GM12878 (cell line): Measurements from ENCODE around the gene MAP3K10. TPM values are rescaled to one million over a fixed set of nuclear protein-coding genes. Genes with fewer than 3 reads are reported as not detected.

Experiments used
- ATAC-seq: fragments of 200-7000 bp; cut with Tn5 transposase; 3 replicates; pipeline ENCODE4 v1.9.1; 2020; ENCODE audit warnings: mild to moderate bottlenecking, moderate library complexity
- BruUV-seq: library from RNA; stranded (reverse); fragments of 400-500 nt; replicated peaks from 2 replicates; lab custom pipeline; 2021; lab: Mats Ljungman, UMichigan
- CTCF ChIA-PET: fragments of 300-600 bp; sonication (Branson Sonifier 250); formaldehyde crosslinking; extraction: SDS; loops from one replicate; lab custom pipeline; 2021; ENCODE audit warnings: inconsistent platforms; lab: Yijun Ruan, JAX
- POLR2A ChIA-PET: fragments of 350-600 bp; formaldehyde crosslinking; extraction: SDS; loops from one replicate; lab custom pipeline; 2021; ENCODE audit warnings: inconsistent platforms; lab: Charles Lee
- RAD21 ChIA-PET: fragments of 300-600 bp; sonication (Branson Sonifier 250); formaldehyde crosslinking; loops from one replicate; lab custom pipeline; 2023; ENCODE audit warnings: antibody characterized with exemption; ENCODE audit not compliant: unreplicated experiment; lab: Charles Lee
- SMC1A ChIA-PET: fragments of 300-600 bp; sonication (Branson Sonifier 250); formaldehyde crosslinking; loops from one replicate; lab custom pipeline; 2023; ENCODE audit not compliant: unreplicated experiment, uncharacterized antibody; lab: Charles Lee
- DNase-seq: peaks from one replicate; pipeline ENCODE4 v3.0.0-alpha.2; 2011; ENCODE audit warnings: low read depth, low spot score
- FAIRE-seq: peaks from 3 replicates; lab custom pipeline; 2011; peaks lifted over from hg19 to GRCh38; lab: Jason Lieb, UNC
- H2AFZ ChIP-seq: 2 replicates; pipeline ENCODE4 v1.6.0; 2011; ENCODE audit warnings: low read depth, low read length, control low read depth; ENCODE audit not compliant: control insufficient read depth
- H3K27ac ChIP-seq: 2 replicates; pipeline ENCODE4 v1.5.1; 2011; ENCODE audit warnings: control low read depth; ENCODE audit not compliant: control insufficient read depth, insufficient read depth
- H3K27me3 ChIP-seq, 2 experiments: replicated peaks in 1 of 2; 2 replicates each; pipeline versions ENCODE4 v1.6.0 to v1.6.1; 2011; ENCODE audit warnings: low read length in 1 of 2; ENCODE audit not compliant: control insufficient read depth in 2 of 2, insufficient read depth in 2 of 2
- H3K36me3 ChIP-seq, 2 experiments: 2 replicates each; pipeline ENCODE4 v1.5.1; 2011; ENCODE audit warnings: low read length in 1 of 2; ENCODE audit not compliant: control insufficient read depth in 2 of 2, insufficient read depth in 2 of 2
- H3K4me1 ChIP-seq: 2 replicates; pipeline ENCODE4 v1.6.1; 2011; ENCODE audit warnings: mild to moderate bottlenecking, low read length, moderate library complexity, mixed read lengths; ENCODE audit not compliant: control insufficient read depth, insufficient read depth
- H3K4me2 ChIP-seq: 2 replicates; pipeline ENCODE4 v1.6.0; 2011; ENCODE audit warnings: control low read depth; ENCODE audit not compliant: control insufficient read depth, insufficient read depth
- H3K4me3 ChIP-seq: fragments of 200-600 bp; sonication (generic); 2 replicates; pipeline ENCODE4 v1.5.1; 2016
- H3K79me2 ChIP-seq: 2 replicates; pipeline ENCODE4 v1.6.0; 2011; ENCODE audit warnings: low read length; ENCODE audit not compliant: control insufficient read depth, insufficient read depth
- H3K9ac ChIP-seq: 2 replicates; pipeline ENCODE4 v1.8.0; 2011; ENCODE audit warnings: low read length, control low read depth, mixed read lengths; ENCODE audit not compliant: control insufficient read depth, insufficient read depth
- H3K9me3 ChIP-seq: replicated peaks from 3 replicates; pipeline ENCODE4 v1.5.1; 2011; ENCODE audit warnings: mild to moderate bottlenecking, low read length; ENCODE audit not compliant: control insufficient read depth, insufficient read depth
- H4K20me1 ChIP-seq: 2 replicates; pipeline ENCODE4 v1.6.0; 2011; ENCODE audit not compliant: control insufficient read depth, insufficient read depth
- EP300 ChIP-seq, 2 experiments: fragments of 150-350 bp in 1 of 2; IDR thresholded peaks; 2 replicates each; pipeline ENCODE4 v1.6.1; 2011 to 2012; ENCODE audit warnings: low read depth in 2 of 2, low read length in 2 of 2, borderline replicate concordance in 1 of 2, improper control_type of control experiment in 1 of 2, inconsistent platforms in 1 of 2; ENCODE audit not compliant: control insufficient read depth in 1 of 2
- HDAC6 ChIP-seq: fragments of 200-600 bp; sonication (generic); IDR thresholded peaks from one replicate; pipeline ENCODE4 v1.8.0; 2017; ENCODE audit warnings: antibody characterized with exemption; ENCODE audit not compliant: unreplicated experiment
- KDM1A ChIP-seq: fragments of 200-600 bp; sonication (generic); IDR thresholded peaks from 2 replicates; pipeline ENCODE4 v1.6.1; 2016; ENCODE audit warnings: borderline replicate concordance
- MYB ChIP-seq: fragments of 150-350 bp; IDR thresholded peaks from 2 replicates; pipeline ENCODE4 v1.6.1; 2014; ENCODE audit warnings: mild to moderate bottlenecking, low read depth, low read length, borderline replicate concordance
- NFYB ChIP-seq: IDR thresholded peaks from 2 replicates; pipeline ENCODE4 v1.6.1; 2011; ENCODE audit warnings: low read depth, mild to moderate bottlenecking, low read length, improper control_type of control experiment, moderate library complexity; ENCODE audit not compliant: insufficient read depth
- RUNX3 ChIP-seq: IDR thresholded peaks from 2 replicates; pipeline ENCODE4 v1.6.1; 2012; ENCODE audit warnings: low read length, inconsistent platforms
- SMAD1 ChIP-seq: fragments of 450-650 bp; IDR thresholded peaks from 2 replicates; pipeline ENCODE4 v1.6.1; 2018; ENCODE audit warnings: mild to moderate bottlenecking, low read depth; ENCODE audit not compliant: partially characterized antibody
- SRF ChIP-seq, 2 experiments: IDR thresholded peaks; 2 replicates each; pipeline ENCODE4 v1.6.1; 2011; ENCODE audit warnings: low read depth in 2 of 2, low read length in 2 of 2, mild to moderate bottlenecking in 1 of 2, moderate library complexity in 1 of 2
- TAF1 ChIP-seq: IDR thresholded peaks from 2 replicates; pipeline ENCODE4 v1.6.1; 2011; ENCODE audit warnings: mild to moderate bottlenecking, low read depth, low read length, borderline replicate concordance
- YY1 ChIP-seq: IDR thresholded peaks from 2 replicates; pipeline ENCODE4 v1.6.1; 2011; ENCODE audit warnings: low read depth, mild to moderate bottlenecking, low read length
- WGBS: methylation state at CpG from one replicate; pipeline ENCODE4 v1.1.6; 2016; ENCODE audit warnings: low lambda C conversion rate; ENCODE audit not compliant: insufficient replicate concordance, insufficient coverage; ENCODE audit errors: missing lambda C conversion rate; 5-methylcytosine and 5-hydroxymethylcytosine counted together
- in situ Hi-C: fragments of 300-500 bp; cut with MboI; formaldehyde crosslinking; loops from 9 replicates; pipeline ENCODE4 v1.14.3; 2018; ENCODE audit warnings: mixed read lengths
- intact Hi-C: fragments of 100-400 bp; cut with micrococcal nuclease; formaldehyde crosslinking; loops from one replicate; pipeline ENCODE4 v1.14.2; 2022; ENCODE audit not compliant: unreplicated experiment
- polyA plus RNA-seq, 11 experiments: library from polyadenylated mRNA; depleted of rRNA in 4 of 11; unstranded in 6 of 11; stranded (reverse) in 5 of 11; fragments of >200 nt; fragmentation: Nextera tagmentation in 4 of 11; fragmentation: Illumina TruSeq in 1 of 11; extraction: Ambion mirVana in 4 of 11; extraction: Trizol in 1 of 11; gene quantifications; 1 replicate in 1 of 11; 2 replicates in 10 of 11; pipeline versions ENCODE4 v1.2.1 to v1.2.3, GENCODE V29; 2011 to 2016; ENCODE audit warnings: inconsistent platforms in 2 of 11, missing spikeins in 2 of 11, low read depth in 1 of 11
- total RNA-seq, 4 experiments: library from RNA; depleted of rRNA in 3 of 4; stranded (reverse); fragments of >200 nt in 3 of 4; fragmentation: Illumina TruSeq in 1 of 4; extraction: Trizol in 1 of 4; gene quantifications; 2 replicates each; pipeline versions ENCODE4 v1.2.1 to v1.2.3, GENCODE V29; 2013 to 2021
- TF ChIP-seq, protein P1 (sequence below): IDR thresholded peaks from 2 replicates; pipeline ENCODE4 v1.6.1; 2012; ENCODE audit warnings: low read depth, low read length, improper control_type of control experiment

The MAP3K10 gene
- total and polyA plus RNA-seq, 10 of the 15 experiments (the other 5 are each of a cell fraction or from before 2014, with no cell fraction given) = 0.11 to 16.6 (median 2.6) TPM

GRCh38 chr19:40144151-40144550 lies 47.1 kb upstream of the MAP3K10 start:
- Histone ChIP-seq H3K9me3 (no peaks in the 10 kb centered on the region; the same call in 2 of the 3 replicates), H3K4me1 (peaks cover 43% of the 10 kb centered on the region), H3K79me2 (peaks cover 13% of the 10 kb centered on the region), H3K4me2 (peak overlapping the region; percentile 81), H3K9ac (peak overlapping the region; percentile 64), H3K4me3 (peak overlapping the region; percentile 64), H2AFZ (peak overlapping the region; percentile 73), H3K36me3 (no peaks in the 10 kb centered on the region), H4K20me1 (no peaks in the 10 kb centered on the region), H3K27ac (peak overlapping the region; percentile 87), H3K27me3 (no peaks in the 10 kb centered on the region)
- ChIA-PET SMC1A (interaction anchor here (0.7 to 7.1 kb wide), 9 partner anchors 10 to 86 kb away, joined by 3 to 99 read pairs (median 3); partner anchors contain the start of gene TTC9B), CTCF (interaction anchor here (0.6 to 10.1 kb wide), 3 partner anchors 21 to 520 kb away, joined by 3 to 199 read pairs (median 5); no protein-coding TSS in a partner anchor), RAD21 (interaction anchor here (0.6 to 3.8 kb wide), 7 partner anchors 21 to 299 kb away, joined by 3 to 27 read pairs (median 4); no protein-coding TSS in a partner anchor), POLR2A (interaction anchor here (0.7 to 1.0 kb wide), 3 partner anchors 47 to 995 kb away, joined by 3 to 9 read pairs (median 3); partner anchors contain the start of gene MAP3K10)
- 0% methylated on average over 5 of the region's 5 CpGs for WGBS
- in situ Hi-C loops = loop anchor here (5.0 kb wide), 1 partner anchor 78 kb away; no protein-coding TSS in a partner anchor
- peak; percentile 63 for ATAC-seq
- intact Hi-C loops = loop anchor here (5.0 kb wide), 1 partner anchor 163 kb away; no protein-coding TSS in a partner anchor
- no TSS peak for BruUV-seq
- TF ChIP-seq RUNX3 (peak; percentile 18; the same call in 1 of the 2 replicates), KDM1A (no peak), NFYB (0 out of 2 replicates have a peak, but pooled peaks have one; percentile 2), TAF1 (0 out of 2 replicates have a peak, but pooled peaks have one; percentile 7), EP300 (IDR thresholded peaks at IDR 0.05; ENCODE audit: borderline replicate concordance in 1 of 2, control insufficient read depth in 1 of 2, low read depth in 2 of 2, low read length in 2 of 2) (peak in 1 of 2 experiments; percentile 8; a peak in 1 of 4 replicates), SMAD1 (no peak), HDAC6 (no peak), YY1 (0 out of 2 replicates have a peak, but pooled peaks have one; percentile 16), MYB (no peak), SRF (IDR thresholded peaks at IDR 0.05; ENCODE audit: low read depth in 2 of 2, low read length in 2 of 2) (no peak)
- TF ChIP-seq, protein P1, sequence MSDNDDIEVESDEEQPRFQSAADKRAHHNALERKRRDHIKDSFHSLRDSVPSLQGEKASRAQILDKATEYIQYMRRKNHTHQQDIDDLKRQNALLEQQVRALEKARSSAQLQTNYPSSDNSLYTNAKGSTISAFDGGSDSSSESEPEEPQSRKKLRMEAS = no peak
- no peak for DNase-seq
- no peak for FAIRE-seq
